Gastroesophageal sphincter (tissue), 4 donors: ENCODE data around the gene KLK11. TPM values are rescaled to one million over a fixed set of nuclear protein-coding genes. Genes with fewer than 3 reads are reported as not detected.

Source experiments
- ATAC-seq: fragments of 150-250 bp; one replicate; pipeline ENCODE4 v1.9.1; 2016; ENCODE audit warnings: mild to moderate bottlenecking, moderate library complexity
- H3K27ac ChIP-seq, 4 donors: fragments of 200-600 bp; sonication (generic) in 3 of 4; 1 replicate in 3 of 4; 2 replicates in 1 of 4; pipeline ENCODE4 v1.5.1; 2016 to 2019
- H3K27me3 ChIP-seq: fragments of 200-600 bp; sonication (generic); one replicate; pipeline ENCODE4 v1.5.1; 2019
- H3K36me3 ChIP-seq, 2 donors: fragments of 200-600 bp; sonication (generic); one replicate each; pipeline ENCODE4 v1.5.1; 2019; ENCODE audit warnings: control low read depth in 1 of 2
- H3K4me1 ChIP-seq, 3 donors: fragments of 200-600 bp; sonication (generic); 1 replicate in 2 of 3; 2 replicates in 1 of 3; pipeline ENCODE4 v1.5.1; 2016 to 2019; ENCODE audit warnings: control low read depth in 2 of 3
- H3K4me3 ChIP-seq, 2 donors: fragments of 200-600 bp; sonication (generic); one replicate each; pipeline ENCODE4 v1.5.1; 2019; ENCODE audit warnings: mild to moderate bottlenecking in 1 of 2, moderate library complexity in 1 of 2
- H3K9me3 ChIP-seq, 3 donors: fragments of 200-600 bp; sonication (generic); one replicate each; pipeline ENCODE4 v1.5.1; 2017 to 2019; ENCODE audit warnings: control low read depth in 2 of 3
- CTCF ChIP-seq, 4 experiments: fragments of 200-600 bp in 2 of 4; fragments of 450-650 bp in 2 of 4; sonication (generic) in 1 of 4; IDR thresholded peaks; one replicate each; pipeline ENCODE4 v1.5.1; 2017 to 2019; ENCODE audit warnings: antibody characterized with exemption in 4 of 4, mild to moderate bottlenecking in 2 of 4, moderate library complexity in 2 of 4
- EP300 ChIP-seq: sonication (generic); formaldehyde crosslinking; IDR thresholded peaks from one replicate; pipeline ENCODE4 v1.6.1; 2017; ENCODE audit warnings: antibody characterized with exemption, mild to moderate bottlenecking
- POLR2A ChIP-seq, 2 donors: fragments of 450-650 bp; IDR thresholded peaks; one replicate each; pipeline ENCODE4 v1.6.1; 2017; ENCODE audit warnings: antibody characterized with exemption in 2 of 2, mild to moderate bottlenecking in 2 of 2, moderate library complexity in 1 of 2
- POLR2AphosphoS5 ChIP-seq: sonication (generic); formaldehyde crosslinking; IDR thresholded peaks from one replicate; pipeline ENCODE4 v1.6.1; 2017; ENCODE audit warnings: antibody characterized with exemption
- WGBS, 2 donors: methylation state at CpG; one replicate each; pipeline ENCODE4 v1.1.5; 2018; ENCODE audit warnings: low coverage in 1 of 2; 5-methylcytosine and 5-hydroxymethylcytosine counted together
- total RNA-seq, 4 donors: library from RNA; depleted of rRNA; stranded (reverse); fragments of >200 nt; gene quantifications; one replicate each; pipeline ENCODE4 v1.1.0, GENCODE V29; 2016

The KLK11 gene
- total RNA-seq, 4 donors from 2014 or later: 0.78 to 12.3 TPM; not detected in 2

GRCh38 chr19:51043497-51043896, 17.1 kb upstream of the KLK11 start:
- no peak overlapping the region for H3K27ac ChIP-seq

GRCh38 chr19:51040151-51040550, 13.7 kb upstream of the KLK11 start:
- Histone ChIP-seq H3K4me3 (no peak overlapping the region), H3K27me3 (peaks cover 25% of the 10 kb centered on the region), H3K9me3 (no peaks in the 10 kb centered on the region), H3K4me1 (no peaks in the 10 kb centered on the region), H3K36me3 (no peaks in the 10 kb centered on the region), H3K27ac (no peak overlapping the region)
- WGBS, 2 donors: 87 to 88% methylated on average over 5 to 6 of the region's 6 CpGs
- no peak for ATAC-seq
- TF ChIP-seq EP300 (no peak), POLR2A (IDR thresholded peaks at IDR 0.05) (no peak), POLR2AphosphoS5 (no peak), CTCF (IDR thresholded peaks at IDR 0.05) (no peak)

More at GRCh38 chr19:51043497-51043896, 17.1 kb upstream of the KLK11 start:
- H3K9me3 ChIP-seq: no peaks in the 10 kb centered on the region
- peaks cover 20% of the 10 kb centered on the region for H3K27me3 ChIP-seq
- ATAC-seq: no peak
- 45 to 71% methylated on average over 5 to 9 of the region's 9 CpGs for WGBS, 2 donors
- no peak overlapping the region for H3K4me3 ChIP-seq
- H3K36me3 ChIP-seq: no peaks in the 10 kb centered on the region
- no peak for TF ChIP-seq EP300
- TF ChIP-seq POLR2A (IDR thresholded peaks at IDR 0.05): no peak
- no peak for TF ChIP-seq CTCF (IDR thresholded peaks at IDR 0.05)
- no peak for TF ChIP-seq POLR2AphosphoS5
- H3K4me1 ChIP-seq: no peaks in the 10 kb centered on the region

- 36 to 42% methylated on average over 9 of the region's 9 CpGs for WGBS, 2 donors
- TF ChIP-seq CTCF (IDR thresholded peaks at IDR 0.05) (no peak), POLR2AphosphoS5 (no peak), EP300 (no peak), POLR2A (IDR thresholded peaks at IDR 0.05) (no peak)
Measured at GRCh38 chr19:51036519-51036918, 10.1 kb upstream of the KLK11 start.

GRCh38 chr19:51034704-51035103, 8.3 kb upstream of the KLK11 start, which contains the start of gene KLK12:
TSS of gene KLK12 (minus strand) at chr19:51035002. CDS start at chr19:51034621, 381 bp downstream.
- TF ChIP-seq CTCF (IDR thresholded peaks at IDR 0.05) (no peak), EP300 (no peak), POLR2AphosphoS5 (no peak), POLR2A (IDR thresholded peaks at IDR 0.05) (no peak)

More at GRCh38 chr19:51036519-51036918, 10.1 kb upstream of the KLK11 start:
- Histone ChIP-seq H3K4me3 (no peak overlapping the region), H3K27ac (no peak overlapping the region), H3K4me1 (no peaks in the 10 kb centered on the region), H3K9me3 (no peaks in the 10 kb centered on the region), H3K27me3 (peaks cover 58% of the 10 kb centered on the region), H3K36me3 (no peaks in the 10 kb centered on the region)
- ATAC-seq: no peak

GRCh38 chr19:51031880-51032225, 5.4 kb upstream of the KLK11 start:
- Histone ChIP-seq H3K36me3 (no peaks in the 10 kb centered on the region), H3K27me3 (peaks cover 84% of the 10 kb centered on the region), H3K27ac (no peak overlapping the region), H3K4me3 (no peak overlapping the region), H3K9me3 (no peaks in the 10 kb centered on the region), H3K4me1 (no peaks in the 10 kb centered on the region)
- TF ChIP-seq CTCF (IDR thresholded peaks at IDR 0.05) (no peak), EP300 (no peak), POLR2AphosphoS5 (no peak), POLR2A (IDR thresholded peaks at IDR 0.05) (no peak)
- ATAC-seq: no peak
- 86 to 88% methylated on average over 5 to 10 of the region's 28 CpGs for WGBS, 2 donors

More at GRCh38 chr19:51034704-51035103, 8.3 kb upstream of the KLK11 start, which contains the start of gene KLK12:
- WGBS, 2 donors: 44 to 48% methylated on average over 8 to 11 of the region's 11 CpGs
- ATAC-seq: no peak
- Histone ChIP-seq H3K4me3 (no peak within 1 kb of the TSS), H3K27me3 (peaks cover 64% of the 10 kb centered on the region), H3K9me3 (no peaks in the 10 kb centered on the region), H3K36me3 (no peaks in the 10 kb centered on the region), H3K4me1 (no peaks in the 10 kb centered on the region), H3K27ac (no peak within 1 kb of the TSS)
